Kidney epithelial cell (primary cell): Measurements from ENCODE around the gene NUDT21. TPM values are rescaled to one million over a fixed set of nuclear protein-coding genes. Genes with fewer than 3 reads are reported as not detected.

Experiments used
- DNase-seq: peaks from one replicate; pipeline ENCODE4 v3.0.0-alpha.2; 2010; ENCODE audit warnings: low read depth
- H3K27me3 ChIP-seq: 2 replicates; pipeline ENCODE4 v1.6.0; 2011; ENCODE audit warnings: low read length; ENCODE audit not compliant: control insufficient read depth, insufficient read depth
- H3K36me3 ChIP-seq: 2 replicates; pipeline ENCODE4 v1.5.1; 2011; ENCODE audit warnings: low read length; ENCODE audit not compliant: control insufficient read depth, insufficient read depth
- H3K4me3 ChIP-seq: 2 replicates; pipeline ENCODE4 v1.5.1; 2011; ENCODE audit warnings: low read depth, mild to moderate bottlenecking, control low read depth, low read length
- CTCF ChIP-seq: IDR thresholded peaks from 2 replicates; pipeline ENCODE4 v1.5.1; 2011; ENCODE audit warnings: mild to moderate bottlenecking, moderate library complexity, low read length, control low read depth, inconsistent platforms; ENCODE audit not compliant: insufficient read depth, poor library complexity, severe bottlenecking
- total RNA-seq: library from RNA; depleted of rRNA; stranded (reverse); fragments of >200 nt; gene quantifications from 2 replicates; pipeline ENCODE4 v1.2.3, GENCODE V29; 2015

The NUDT21 gene
- total RNA-seq, 1 donor from 2014 or later, result 89.7 TPM

- DNase-seq, result no peak
- H3K36me3 ChIP-seq, result no peaks in the 10 kb centered on the region
- H3K4me3 ChIP-seq, result no peak overlapping the region
- TF ChIP-seq CTCF, result no peak
- no peaks in the 10 kb centered on the region for H3K27me3 ChIP-seq
These were observed 37.8 kb downstream of the NUDT21 start for GRCh38 chr16:56413381-56413780.

GRCh38 chr16:56411624-56412023 is 39.5 kb downstream of the NUDT21 start:
- no peak for TF ChIP-seq CTCF
- Histone ChIP-seq H3K36me3 (no peaks in the 10 kb centered on the region), H3K4me3 (no peak overlapping the region), H3K27me3 (no peaks in the 10 kb centered on the region)
- DNase-seq, result no peak

GRCh38 chr16:56411123-56411522 is 40.0 kb downstream of the NUDT21 start:
- DNase-seq, result no peak
- no peak for TF ChIP-seq CTCF
- Histone ChIP-seq H3K36me3 (no peaks in the 10 kb centered on the region), H3K4me3 (no peak overlapping the region), H3K27me3 (no peaks in the 10 kb centered on the region)

GRCh38 chr16:56409195-56409594 is 41.9 kb downstream of the NUDT21 start:
- H3K27me3 ChIP-seq, result no peaks in the 10 kb centered on the region
- DNase-seq, result no peak
- no peaks in the 10 kb centered on the region for H3K36me3 ChIP-seq
- no peak overlapping the region for H3K4me3 ChIP-seq
- TF ChIP-seq CTCF, result no peak

- no peaks in the 10 kb centered on the region for H3K27me3 ChIP-seq
- H3K4me3 ChIP-seq, result no peak overlapping the region
- TF ChIP-seq CTCF, result no peak
- H3K36me3 ChIP-seq, result no peaks in the 10 kb centered on the region
- DNase-seq, result no peak
These were observed 42.6 kb downstream of the NUDT21 start for GRCh38 chr16:56408379-56409098.
